ENCODE data around the gene OR1I1.

Gene OR1I1

DNA sequence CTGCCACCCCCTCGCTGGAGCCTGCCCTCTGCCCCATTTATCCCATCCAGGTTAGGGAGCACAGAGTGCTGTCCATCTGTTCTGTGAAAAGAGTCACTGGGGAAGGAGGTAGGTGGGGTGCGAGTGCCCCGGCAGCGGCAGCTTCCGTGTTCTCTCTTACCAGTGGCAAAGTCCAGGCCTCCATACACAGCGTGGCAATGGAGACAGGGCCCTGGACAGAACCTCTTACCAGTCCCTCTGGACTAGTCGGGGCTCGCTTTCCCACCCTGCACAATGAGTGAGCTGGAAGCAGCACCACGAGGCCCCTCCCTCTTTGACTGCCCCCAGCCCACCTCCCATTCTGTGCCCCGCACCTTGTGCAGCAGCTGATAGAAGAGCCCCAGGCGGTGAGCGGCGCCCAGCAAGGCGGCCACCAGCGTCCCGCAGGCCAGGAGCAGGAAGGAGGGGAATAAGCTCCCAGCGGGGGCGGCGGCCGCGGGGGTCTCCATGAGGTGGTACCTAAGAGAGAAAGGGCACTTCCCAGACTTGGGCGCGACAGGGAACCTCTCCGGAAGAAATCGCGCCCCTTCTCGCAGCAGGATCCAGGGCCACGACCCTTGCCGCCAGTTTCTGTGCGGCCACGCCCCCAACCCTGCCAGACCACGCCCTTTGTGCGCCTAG, 42.7 kb downstream of the OR1I1 start:
- peak overlapping the region; percentile 93 for H3K27ac ChIP-seq (replicated peaks; ENCODE audit: low read length)
- no CpG with 5 or more reads among the region's 33 CpGs for WGBS, 2 donors (ENCODE audit: extremely low coverage in 2 of 2, insufficient read length in 2 of 2, insufficient replicate concordance in 1 of 2)
- peak overlapping the region; percentile 77 for H3K4me2 ChIP-seq (ENCODE audit: insufficient read depth, low read length, poor library complexity, severe bottlenecking)
- H3K18ac ChIP-seq (ENCODE audit: low read length) = peak overlapping the region; percentile 99
- H3K4me1 ChIP-seq (ENCODE audit: control insufficient read depth in 2 of 2, insufficient read depth in 1 of 2, low read depth in 1 of 2, low read length in 2 of 2) = peaks cover 3 to 7% of the 10 kb centered on the region in 2 donors
- H2AK5ac ChIP-seq (ENCODE audit: low read depth, low read length) = peak overlapping the region; percentile 88
- peak overlapping the region; percentile 65 for H4K8ac ChIP-seq (ENCODE audit: low read depth, low read length)
- no peaks in the 10 kb centered on the region for H3K9me3 ChIP-seq (replicated peaks in 1 of 2; ENCODE audit: control insufficient read depth in 2 of 2, insufficient read depth in 1 of 2, low read depth in 1 of 2, low read length in 2 of 2)
- H2BK120ac ChIP-seq (ENCODE audit: low read depth, low read length) = peak overlapping the region; percentile 61
- H2BK15ac ChIP-seq (ENCODE audit: low read length) = peak overlapping the region; percentile 97
- peak overlapping the region; percentile 96 for H2BK5ac ChIP-seq (ENCODE audit: low read length)
- H2AFZ ChIP-seq (ENCODE audit: low read length) = peak overlapping the region; percentile 97
- no peak overlapping the region for H2BK12ac ChIP-seq (ENCODE audit: low read length)
- H3K9ac ChIP-seq (ENCODE audit: low read depth, low read length, poor library complexity) = peak overlapping the region; percentile 94
- no peak overlapping the region for H4K91ac ChIP-seq (ENCODE audit: low read depth, low read length, poor library complexity)
- H3K79me1 ChIP-seq (ENCODE audit: low read depth, low read length) = peaks cover 12% of the 10 kb centered on the region
- no peaks in the 10 kb centered on the region for H3K27me3 ChIP-seq (ENCODE audit: control insufficient read depth in 3 of 3, insufficient read depth in 3 of 3, low read depth in 1 of 3, low read length in 3 of 3)
- peak overlapping the region; percentile 71 to 83 for H3K4me3 ChIP-seq (ENCODE audit: low read length in 2 of 2)
- peaks cover 24 to 33% of the 10 kb centered on the region in 2 donors for H3K36me3 ChIP-seq (replicated peaks in 1 of 2; ENCODE audit: control insufficient read depth in 2 of 2, insufficient read depth in 2 of 2, low read length in 2 of 2)
- no peak overlapping the region for H3K4ac ChIP-seq (ENCODE audit: low read length)
- peak overlapping the region; percentile 91 for H3K23ac ChIP-seq (ENCODE audit: low read depth, low read length, poor library complexity)
- DNase-seq (ENCODE audit: low spot score) = no peak
- peak overlapping the region; percentile 97 for H3K14ac ChIP-seq (ENCODE audit: low read length)

DNA sequence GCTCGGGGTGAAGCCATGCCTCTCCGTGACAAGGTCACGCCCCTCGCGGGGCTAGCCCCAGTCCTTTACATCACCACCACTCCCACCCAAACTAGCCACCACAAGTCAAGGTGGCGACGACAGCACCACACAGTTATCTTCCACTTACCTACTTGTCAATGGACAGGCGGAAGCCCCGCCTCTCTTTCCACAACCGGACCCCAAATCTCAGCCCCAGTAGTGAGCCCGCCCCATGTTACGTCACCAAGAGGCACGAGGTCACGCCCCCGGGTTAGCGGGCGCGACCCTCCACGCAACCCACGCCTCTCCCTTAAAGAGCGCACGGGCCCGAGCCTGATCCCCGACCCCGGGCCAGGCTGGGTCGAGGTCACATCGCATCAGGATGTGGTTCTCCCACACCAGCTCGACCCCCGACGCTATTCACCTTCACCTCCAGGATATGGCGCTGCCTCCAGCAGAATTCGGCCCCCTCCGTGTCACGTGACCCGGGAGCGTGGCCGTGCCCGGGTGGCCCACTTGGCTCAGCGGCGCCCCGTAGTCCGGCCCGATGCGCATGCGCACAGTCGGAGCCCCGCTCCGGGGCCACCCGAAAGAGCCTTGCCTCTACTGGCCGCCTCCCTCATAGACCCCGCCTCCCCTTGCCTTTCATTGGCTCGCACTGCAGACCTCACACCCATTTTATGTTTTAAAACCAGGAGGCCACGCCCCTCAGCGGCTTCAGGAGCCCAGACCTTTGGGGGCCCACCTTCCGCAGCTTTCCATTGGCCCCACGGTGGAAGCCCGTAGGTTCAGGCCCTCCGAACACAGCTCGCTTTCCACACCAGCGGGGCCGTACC, 43.4 kb downstream of the OR1I1 start:
- peak overlapping the region; percentile 91 for H3K23ac ChIP-seq (ENCODE audit: low read depth, low read length, poor library complexity)
- peaks cover 0 to 3% (median 0%) of the 10 kb centered on the region in 3 experiments for H3K27me3 ChIP-seq (ENCODE audit: control insufficient read depth in 3 of 3, insufficient read depth in 3 of 3, low read depth in 1 of 3, low read length in 3 of 3)
- peak overlapping the region; percentile 94 for H3K9ac ChIP-seq (ENCODE audit: low read depth, low read length, poor library complexity)
- H3K4me1 ChIP-seq (ENCODE audit: control insufficient read depth in 2 of 2, insufficient read depth in 1 of 2, low read depth in 1 of 2, low read length in 2 of 2) = peaks cover 3 to 7% of the 10 kb centered on the region in 2 donors
- H3K4ac ChIP-seq (ENCODE audit: low read length) = peak overlapping the region; percentile 76
- H3K18ac ChIP-seq (ENCODE audit: low read length) = peak overlapping the region; percentile 99
- no peak overlapping the region for H2BK12ac ChIP-seq (ENCODE audit: low read length)
- peak overlapping the region; percentile 31 for H3K14ac ChIP-seq (ENCODE audit: low read length)
- peak overlapping the region; percentile 77 for H3K4me2 ChIP-seq (ENCODE audit: insufficient read depth, low read length, poor library complexity, severe bottlenecking)
- peak overlapping the region; percentile 97 for H2AFZ ChIP-seq (ENCODE audit: low read length)
- H3K9me3 ChIP-seq (replicated peaks in 1 of 2; ENCODE audit: control insufficient read depth in 2 of 2, insufficient read depth in 1 of 2, low read depth in 1 of 2, low read length in 2 of 2) = no peaks in the 10 kb centered on the region
- peaks cover 17 to 26% of the 10 kb centered on the region in 2 donors for H3K36me3 ChIP-seq (replicated peaks in 1 of 2; ENCODE audit: control insufficient read depth in 2 of 2, insufficient read depth in 2 of 2, low read length in 2 of 2)
- H4K91ac ChIP-seq (ENCODE audit: low read depth, low read length, poor library complexity) = peak overlapping the region; percentile 30
- no peak overlapping the region for H4K8ac ChIP-seq (ENCODE audit: low read depth, low read length)
- no CpG with 5 or more reads among the region's 61 CpGs for WGBS, 2 donors (ENCODE audit: extremely low coverage in 2 of 2, insufficient read length in 2 of 2, insufficient replicate concordance in 1 of 2)
- peak overlapping the region; percentile 96 for H2BK5ac ChIP-seq (ENCODE audit: low read length)
- H2AK5ac ChIP-seq (ENCODE audit: low read depth, low read length) = no peak overlapping the region
- H3K4me3 ChIP-seq (ENCODE audit: low read length in 2 of 2) = peak overlapping the region; percentile 71 to 83
- peak overlapping the region; percentile 61 for H2BK120ac ChIP-seq (ENCODE audit: low read depth, low read length)
- peaks cover 12% of the 10 kb centered on the region for H3K79me1 ChIP-seq (ENCODE audit: low read depth, low read length)
- peak; percentile 97 for DNase-seq (ENCODE audit: low spot score)
- peak overlapping the region; percentile 93 for H3K27ac ChIP-seq (replicated peaks; ENCODE audit: low read length)
- peak overlapping the region; percentile 97 for H2BK15ac ChIP-seq (ENCODE audit: low read length)

DNA sequence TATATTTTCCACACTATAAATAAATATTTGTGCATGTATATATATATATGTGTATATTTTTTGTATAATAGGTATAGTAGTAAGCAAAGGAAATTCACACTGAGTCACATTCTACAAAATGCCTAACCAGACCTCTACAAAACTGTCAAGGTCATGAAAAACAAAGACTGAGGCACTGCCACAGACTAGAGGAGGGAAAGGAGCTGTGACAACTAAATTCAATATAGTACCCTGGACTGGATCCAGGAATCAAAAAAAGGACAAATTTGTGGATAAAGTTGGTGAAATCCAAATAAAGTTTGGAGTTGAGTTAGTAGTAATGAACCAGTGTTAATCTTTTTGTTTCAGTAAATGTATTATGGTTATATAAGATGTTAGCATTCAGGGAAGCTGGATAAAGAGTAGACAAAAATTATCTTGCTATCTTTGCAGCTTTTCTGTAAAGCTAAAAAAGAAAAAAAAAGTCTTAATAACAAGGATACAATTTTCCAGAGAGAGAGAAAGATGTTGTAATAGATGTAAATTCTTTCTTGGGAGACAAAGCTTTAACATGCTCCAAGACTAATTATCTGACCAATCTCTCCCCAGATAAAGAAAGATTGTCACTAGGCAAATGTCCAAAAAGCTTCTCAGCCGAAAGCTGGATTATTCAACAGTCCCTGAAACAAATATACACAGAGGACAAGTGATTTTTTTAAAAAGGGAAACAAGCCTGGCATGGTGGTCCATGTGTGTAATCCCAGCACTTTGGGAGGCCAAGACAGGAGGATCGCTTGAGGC, 44.3 kb downstream of the OR1I1 start:
- H3K4me1 ChIP-seq (ENCODE audit: control insufficient read depth in 2 of 2, insufficient read depth in 1 of 2, low read depth in 1 of 2, low read length in 2 of 2) = peaks cover 3 to 7% of the 10 kb centered on the region in 2 donors
- H4K8ac ChIP-seq (ENCODE audit: low read depth, low read length) = no peak overlapping the region
- no peak overlapping the region for H3K4ac ChIP-seq (ENCODE audit: low read length)
- H3K4me3 ChIP-seq (ENCODE audit: low read length in 2 of 2) = peak overlapping the region in 1 of 2 donors; percentile 71
- H3K4me2 ChIP-seq (ENCODE audit: insufficient read depth, low read length, poor library complexity, severe bottlenecking) = peak overlapping the region; percentile 37
- H2BK12ac ChIP-seq (ENCODE audit: low read length) = no peak overlapping the region
- H2BK5ac ChIP-seq (ENCODE audit: low read length) = no peak overlapping the region
- H3K23ac ChIP-seq (ENCODE audit: low read depth, low read length, poor library complexity) = no peak overlapping the region
- H3K14ac ChIP-seq (ENCODE audit: low read length) = no peak overlapping the region
- H3K27me3 ChIP-seq (ENCODE audit: control insufficient read depth in 3 of 3, insufficient read depth in 3 of 3, low read depth in 1 of 3, low read length in 3 of 3) = peaks cover 0 to 6% (median 0%) of the 10 kb centered on the region in 3 experiments
- no peaks in the 10 kb centered on the region for H3K9me3 ChIP-seq (replicated peaks in 1 of 2; ENCODE audit: control insufficient read depth in 2 of 2, insufficient read depth in 1 of 2, low read depth in 1 of 2, low read length in 2 of 2)
- H3K36me3 ChIP-seq (replicated peaks in 1 of 2; ENCODE audit: control insufficient read depth in 2 of 2, insufficient read depth in 2 of 2, low read length in 2 of 2) = peaks cover 14 to 17% of the 10 kb centered on the region in 2 donors
- no peak overlapping the region for H3K27ac ChIP-seq (replicated peaks; ENCODE audit: low read length)
- H2AFZ ChIP-seq (ENCODE audit: low read length) = peak overlapping the region; percentile 58
- no peak overlapping the region for H3K18ac ChIP-seq (ENCODE audit: low read length)
- H2BK120ac ChIP-seq (ENCODE audit: low read depth, low read length) = no peak overlapping the region
- no peak for DNase-seq (ENCODE audit: low spot score)
- no peak overlapping the region for H2BK15ac ChIP-seq (ENCODE audit: low read length)
- no CpG with 5 or more reads among the region's 2 CpGs for WGBS, 2 donors (ENCODE audit: extremely low coverage in 2 of 2, insufficient read length in 2 of 2, insufficient replicate concordance in 1 of 2)
- H2AK5ac ChIP-seq (ENCODE audit: low read depth, low read length) = no peak overlapping the region
- no peak overlapping the region for H4K91ac ChIP-seq (ENCODE audit: low read depth, low read length, poor library complexity)
- H3K79me1 ChIP-seq (ENCODE audit: low read depth, low read length) = peaks cover 12% of the 10 kb centered on the region
- H3K9ac ChIP-seq (ENCODE audit: low read depth, low read length, poor library complexity) = no peak overlapping the region
